Adrenal gland (tissue), 12 donors: Measurements from ENCODE around the gene TFF2. TPM values are rescaled to one million over a fixed set of nuclear protein-coding genes. Genes with fewer than 3 reads are reported as not detected.

Experiments
- DNase-seq, 7 donors: peaks; one replicate each; pipeline ENCODE4 v3.0.0-alpha.2; 2019 to 2020
- H3K27ac ChIP-seq, 5 donors: fragments of 200-600 bp; sonication (generic) in 4 of 5; 1 replicate in 3 of 5; 2 replicates in 2 of 5; pipeline versions ENCODE4 v1.5.1 to v1.8.0; 2016 to 2020; ENCODE audit warnings: mild to moderate bottlenecking in 1 of 5
- H3K27me3 ChIP-seq: fragments of 200-600 bp; 2 replicates; pipeline ENCODE4 v1.8.0; 2021
- H3K36me3 ChIP-seq, 2 donors: fragments of 200-600 bp; replicated peaks in 1 of 2; 1 replicate in 1 of 2; 2 replicates in 1 of 2; pipeline versions ENCODE4 v1.5.1 to v1.8.0; 2018 to 2022
- H3K4me1 ChIP-seq, 2 donors: fragments of 200-600 bp; replicated peaks in 1 of 2; 1 replicate in 1 of 2; 2 replicates in 1 of 2; pipeline versions ENCODE4 v1.5.1 to v1.8.0; 2018 to 2021
- H3K4me3 ChIP-seq, 4 donors: fragments of 200-600 bp; sonication (generic) in 3 of 4; one replicate each; pipeline ENCODE4 v1.5.1; 2016 to 2018
- H3K9me3 ChIP-seq, 3 donors: fragments of 200-600 bp; sonication (generic) in 1 of 3; replicated peaks in 1 of 3; 1 replicate in 2 of 3; 2 replicates in 1 of 3; pipeline versions ENCODE4 v1.5.1 to v1.8.0; 2016 to 2021
- CTCF ChIP-seq, 6 experiments: fragments of 450-650 bp in 4 of 6; fragments of 200-600 bp in 2 of 6; sonication (generic) in 1 of 6; IDR thresholded peaks; 1 replicate in 5 of 6; 2 replicates in 1 of 6; pipeline versions ENCODE4 v1.5.1 to v1.8.0; 2016 to 2021; ENCODE audit warnings: antibody characterized with exemption in 6 of 6, mild to moderate bottlenecking in 2 of 6, moderate library complexity in 1 of 6
- POLR2A ChIP-seq, 2 donors: fragments of 450-650 bp; IDR thresholded peaks; one replicate each; pipeline ENCODE4 v1.6.1; 2017; ENCODE audit warnings: antibody characterized with exemption in 2 of 2, mild to moderate bottlenecking in 2 of 2, moderate library complexity in 1 of 2
- WGBS, 4 donors: extraction: QIAGEN DNeasy Blood & Tissue Kit in 2 of 4; methylation state at CpG; one replicate each; pipeline versions ENCODE4 v1.1.5 to v1.1.7; 2013 to 2017; 5-methylcytosine and 5-hydroxymethylcytosine counted together
- intact Hi-C, 2 donors: fragments of 100-400 bp; cut with DNase I; formaldehyde crosslinking; loops; one replicate each; pipeline versions ENCODE4 v1.14.1 to v1.15.0; 2022 to 2023
- polyA plus RNA-seq, 3 donors: library from polyadenylated mRNA; stranded (reverse); fragments of 200-250 nt in 2 of 3; fragments of 350-450 nt in 1 of 3; fragmentation: Illumina TruSeq in 1 of 3; extraction: RNeasy Lipid Tissue Mini Kit (QIAGEN cat#74804) in 1 of 3; gene quantifications; one replicate each; pipeline ENCODE4 v1.2.3, GENCODE V29; 2013 to 2014
- total RNA-seq, 9 donors: library from RNA; depleted of rRNA in 4 of 9; stranded (reverse); fragments of >200 nt in 4 of 9; fragments of 120-200 nt in 1 of 9; fragmentation: NEBNext Ultra II Directional in 1 of 9; extraction: Animal tissue kit (Norgen Biotek cat#: 25700) in 1 of 9; gene quantifications; one replicate each; pipeline versions ENCODE4 v1.1.0 to v1.2.4, GENCODE V29; 2013 to 2023
- donor health status: healthy with polysubstance abuse.
- donor health status: Bipolar disorder and iron deficiency.
- donor health status: DM: yes; HTN: yes; CAD: no.
- donor health status: DM: no; HTN: no; CAD: no.
- donor health status: DM: no; HTN: no; CAD: no.
- donor health status: DM: yes; HTN: yes; CAD: no.

TFF2 gene
- total and polyA plus RNA-seq, 12 donors: 0.17 to 0.39 TPM; not detected in 10

GRCh38 chr21:42396799-42397745, 46.3 kb upstream of the TFF2 start:
- intact Hi-C loops: no loop called here
- H3K27ac ChIP-seq: no peak overlapping the region
- no peak overlapping the region for H3K4me3 ChIP-seq
- H3K36me3 ChIP-seq: no peaks in the 10 kb centered on the region
- H3K9me3 ChIP-seq: no peaks in the 10 kb centered on the region
- no peak for TF ChIP-seq CTCF (IDR thresholded peaks at IDR 0.05)
- no peak for TF ChIP-seq POLR2A (IDR thresholded peaks at IDR 0.05)
- WGBS, 4 donors: 83 to 89% (median 85%) methylated on average over 19 of the region's 19 CpGs
- no peak for DNase-seq
- no peaks in the 10 kb centered on the region for H3K4me1 ChIP-seq
- H3K27me3 ChIP-seq: no peaks in the 10 kb centered on the region

GRCh38 chr21:42395905-42396651, 45.3 kb upstream of the TFF2 start, which contains the start of gene TMPRSS3:
TSS of gene TMPRSS3 (minus strand) at chr21:42396052. CDS start at chr21:42395417, 635 bp downstream.
- Histone ChIP-seq H3K9me3 (no peaks in the 10 kb centered on the region), H3K4me3 (no peak within 1 kb of the TSS), H3K27ac (peak within 1 kb of the TSS in 1 of 5 donors; percentile 49), H3K4me1 (no peaks in the 10 kb centered on the region), H3K27me3 (no peaks in the 10 kb centered on the region), H3K36me3 (no peaks in the 10 kb centered on the region)
- intact Hi-C loops: no loop called here
- WGBS, 4 donors: 68 to 87% (median 83%) methylated on average over 17 of the region's 17 CpGs
- TF ChIP-seq CTCF (IDR thresholded peaks at IDR 0.05): no peak
- no peak for TF ChIP-seq POLR2A (IDR thresholded peaks at IDR 0.05)
- peak in 1 of 7 donors; percentile 16 for DNase-seq

DNA sequence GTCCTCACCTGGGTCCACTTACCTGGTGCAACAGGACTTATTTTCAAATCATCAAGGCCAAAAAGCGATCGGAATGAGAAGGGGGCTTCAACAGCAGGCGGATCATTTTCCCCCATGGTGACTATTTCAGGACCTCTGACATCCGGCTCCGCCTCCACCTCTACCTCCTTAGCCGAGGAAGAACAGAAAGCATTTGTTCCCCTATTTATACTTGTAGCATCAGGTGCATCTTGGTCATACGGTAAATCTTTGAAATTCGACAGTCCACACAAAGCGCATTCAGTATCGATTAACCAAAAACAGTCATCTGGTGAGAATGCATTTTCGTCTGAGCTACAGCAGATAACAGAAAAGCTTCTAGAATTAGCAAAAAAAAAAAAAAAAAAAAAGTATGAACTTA, 44.5 kb upstream of the TFF2 start:
- no peaks in the 10 kb centered on the region for H3K36me3 ChIP-seq
- intact Hi-C loops: no loop called here
- H3K4me1 ChIP-seq: no peaks in the 10 kb centered on the region
- WGBS, 4 donors: 86 to 92% (median 91%) methylated on average over 11 of the region's 11 CpGs
- TF ChIP-seq POLR2A (IDR thresholded peaks at IDR 0.05): no peak
- no peak for TF ChIP-seq CTCF (IDR thresholded peaks at IDR 0.05)
- H3K9me3 ChIP-seq: no peaks in the 10 kb centered on the region
- H3K27ac ChIP-seq: peak overlapping the region in 1 of 5 donors; percentile 49
- no peaks in the 10 kb centered on the region for H3K27me3 ChIP-seq
- H3K4me3 ChIP-seq: no peak overlapping the region
- no peak for DNase-seq

- no peaks in the 10 kb centered on the region for H3K4me1 ChIP-seq
- no peak for DNase-seq
- H3K27me3 ChIP-seq: no peaks in the 10 kb centered on the region
- no peak overlapping the region for H3K4me3 ChIP-seq
- H3K36me3 ChIP-seq: no peaks in the 10 kb centered on the region
- TF ChIP-seq CTCF (IDR thresholded peaks at IDR 0.05) (no peak), POLR2A (IDR thresholded peaks at IDR 0.05) (no peak)
- intact Hi-C loops: no loop called here
- no peaks in the 10 kb centered on the region for H3K9me3 ChIP-seq
- 61 to 62% (median 61%) methylated on average over 8 of the region's 8 CpGs for WGBS, 4 donors
- H3K27ac ChIP-seq: no peak overlapping the region
Measured at GRCh38 chr21:42393443-42393950, 42.7 kb upstream of the TFF2 start.
